ENCODE data around the gene TENM4. TPM values are rescaled to one million over a fixed set of nuclear protein-coding genes. Genes with fewer than 3 reads are reported as not detected.

TENM4 gene
- total RNA-seq, 4 donors from 2014 or later, result 0.02 to 0.82 (median 0.23) TPM

- Histone ChIP-seq H3K4me1 (no peaks in the 10 kb centered on the region), H3K4me3 (no peak overlapping the region), H3K27ac (no peak overlapping the region), H3K36me3 (no peaks in the 10 kb centered on the region), H3K27me3 (no peaks in the 10 kb centered on the region), H3K9me3 (no peaks in the 10 kb centered on the region)
- ATAC-seq, result no peak
- in situ Hi-C loops (cut with MboI; ENCODE audit: low sequenced_read_pairs in 4 of 4), result no loop called here
- TF ChIP-seq CTCF (IDR thresholded peaks at IDR 0.05 in 4 of 5, conservative IDR thresholded peaks at IDR 0.05 in 1 of 5) (no peak), POLR2A (IDR thresholded peaks at IDR 0.05) (no peak)
- intact Hi-C loops (cut with DNase I; ENCODE audit: low total_unique reads), result no loop called here
- no peak for DNase-seq
Measured at GRCh38 chr11:79019975-79020374, 420.9 kb downstream of the TENM4 start.

- in situ Hi-C loops (cut with MboI; ENCODE audit: low sequenced_read_pairs in 4 of 4), result no loop called here
- no peaks in the 10 kb centered on the region for H3K36me3 ChIP-seq
- no peak overlapping the region for H3K4me3 ChIP-seq
- H3K27me3 ChIP-seq, result no peaks in the 10 kb centered on the region
- ATAC-seq (no peak), DNase-seq (no peak)
- no peaks in the 10 kb centered on the region for H3K4me1 ChIP-seq
- no peak overlapping the region for H3K27ac ChIP-seq
- intact Hi-C loops (cut with DNase I; ENCODE audit: low total_unique reads), result no loop called here
- no peaks in the 10 kb centered on the region for H3K9me3 ChIP-seq
- TF ChIP-seq CTCF (IDR thresholded peaks at IDR 0.05 in 4 of 5, conservative IDR thresholded peaks at IDR 0.05 in 1 of 5) (no peak), POLR2A (IDR thresholded peaks at IDR 0.05) (no peak)
Measured at GRCh38 chr11:79019277-79019676, 421.6 kb downstream of the TENM4 start.

GRCh38 chr11:79018371-79018849 lies 422.4 kb downstream of the TENM4 start:
- H3K9me3 ChIP-seq, result no peaks in the 10 kb centered on the region
- TF ChIP-seq POLR2A (IDR thresholded peaks at IDR 0.05) (no peak), CTCF (IDR thresholded peaks at IDR 0.05 in 4 of 5, conservative IDR thresholded peaks at IDR 0.05 in 1 of 5) (no peak)
- no peak for ATAC-seq
- DNase-seq, result no peak
- no peaks in the 10 kb centered on the region for H3K27me3 ChIP-seq
- H3K4me1 ChIP-seq, result no peaks in the 10 kb centered on the region
- intact Hi-C loops (cut with DNase I; ENCODE audit: low total_unique reads) (no loop called here), in situ Hi-C loops (cut with MboI; ENCODE audit: low sequenced_read_pairs in 4 of 4) (no loop called here)
- H3K36me3 ChIP-seq, result no peaks in the 10 kb centered on the region
- no peak overlapping the region for H3K4me3 ChIP-seq
- no peak overlapping the region for H3K27ac ChIP-seq

GRCh38 chr11:79017811-79018210 lies 423.0 kb downstream of the TENM4 start:
- DNase-seq (no peak), ATAC-seq (no peak)
- Histone ChIP-seq H3K4me3 (no peak overlapping the region), H3K27ac (no peak overlapping the region), H3K36me3 (no peaks in the 10 kb centered on the region), H3K27me3 (no peaks in the 10 kb centered on the region), H3K4me1 (no peaks in the 10 kb centered on the region), H3K9me3 (no peaks in the 10 kb centered on the region)
- TF ChIP-seq POLR2A (IDR thresholded peaks at IDR 0.05) (no peak), CTCF (IDR thresholded peaks at IDR 0.05 in 4 of 5, conservative IDR thresholded peaks at IDR 0.05 in 1 of 5) (no peak)
- intact Hi-C loops (cut with DNase I; ENCODE audit: low total_unique reads) (no loop called here), in situ Hi-C loops (cut with MboI; ENCODE audit: low sequenced_read_pairs in 4 of 4) (no loop called here)

- H3K4me1 ChIP-seq, result no peaks in the 10 kb centered on the region
- H3K27ac ChIP-seq, result no peak overlapping the region
- H3K36me3 ChIP-seq, result no peaks in the 10 kb centered on the region
- H3K27me3 ChIP-seq, result no peaks in the 10 kb centered on the region
- no peak for TF ChIP-seq CTCF (IDR thresholded peaks at IDR 0.05 in 4 of 5, conservative IDR thresholded peaks at IDR 0.05 in 1 of 5)
- TF ChIP-seq POLR2A (IDR thresholded peaks at IDR 0.05), result no peak
- in situ Hi-C loops (cut with MboI; ENCODE audit: low sequenced_read_pairs in 4 of 4) (no loop called here), intact Hi-C loops (cut with DNase I; ENCODE audit: low total_unique reads) (no loop called here)
- H3K4me3 ChIP-seq, result no peak overlapping the region
- DNase-seq, result no peak
- no peak for ATAC-seq
- H3K9me3 ChIP-seq, result no peaks in the 10 kb centered on the region
Measured at GRCh38 chr11:79013509-79013908, 427.3 kb downstream of the TENM4 start.

All from gastrocnemius medialis (tissue), 4 donors.